Measurements from ENCODE around the gene MTRFR. TPM values are rescaled to one million over a fixed set of nuclear protein-coding genes. Genes with fewer than 3 reads are reported as not detected.

The MTRFR gene
- total RNA-seq, 1 experiment from 2014 or later, result 14.8 TPM

DNA sequence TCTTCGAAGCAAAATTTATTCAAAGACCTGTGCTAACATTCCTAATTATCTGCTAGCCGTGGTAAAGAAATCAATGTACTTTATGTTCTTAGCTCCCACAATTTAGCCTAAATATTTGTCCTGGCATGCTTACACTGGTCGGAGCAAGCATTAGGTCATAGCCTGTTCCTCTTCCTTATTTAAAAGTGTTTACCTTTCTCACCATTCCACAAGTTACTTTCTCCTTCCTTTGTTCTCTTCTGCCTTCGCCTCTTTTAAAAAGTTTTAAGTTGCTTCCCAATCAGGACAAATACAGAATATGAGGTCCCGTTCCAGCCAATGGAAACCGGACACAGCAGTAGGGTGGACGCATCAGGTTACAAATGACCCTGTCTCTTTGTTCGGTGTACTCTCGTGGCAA, 26.8 kb downstream of the MTRFR start:
- TF ChIP-seq, protein P1, sequence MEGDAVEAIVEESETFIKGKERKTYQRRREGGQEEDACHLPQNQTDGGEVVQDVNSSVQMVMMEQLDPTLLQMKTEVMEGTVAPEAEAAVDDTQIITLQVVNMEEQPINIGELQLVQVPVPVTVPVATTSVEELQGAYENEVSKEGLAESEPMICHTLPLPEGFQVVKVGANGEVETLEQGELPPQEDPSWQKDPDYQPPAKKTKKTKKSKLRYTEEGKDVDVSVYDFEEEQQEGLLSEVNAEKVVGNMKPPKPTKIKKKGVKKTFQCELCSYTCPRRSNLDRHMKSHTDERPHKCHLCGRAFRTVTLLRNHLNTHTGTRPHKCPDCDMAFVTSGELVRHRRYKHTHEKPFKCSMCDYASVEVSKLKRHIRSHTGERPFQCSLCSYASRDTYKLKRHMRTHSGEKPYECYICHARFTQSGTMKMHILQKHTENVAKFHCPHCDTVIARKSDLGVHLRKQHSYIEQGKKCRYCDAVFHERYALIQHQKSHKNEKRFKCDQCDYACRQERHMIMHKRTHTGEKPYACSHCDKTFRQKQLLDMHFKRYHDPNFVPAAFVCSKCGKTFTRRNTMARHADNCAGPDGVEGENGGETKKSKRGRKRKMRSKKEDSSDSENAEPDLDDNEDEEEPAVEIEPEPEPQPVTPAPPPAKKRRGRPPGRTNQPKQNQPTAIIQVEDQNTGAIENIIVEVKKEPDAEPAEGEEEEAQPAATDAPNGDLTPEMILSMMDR (conservative IDR thresholded peaks at IDR 0.05), result no peak
- H3K23me2 ChIP-seq (ENCODE audit: insufficient read length, low read depth, low read length, poor library complexity, severe bottlenecking), result no peaks in the 10 kb centered on the region
- H3K9me3 Mint-ChIP-seq, result peaks cover 0 to 9% of the 10 kb centered on the region in 2 experiments; a peak in 1 of 5 replicates
- no peak for DNase-seq
- no peak overlapping the region for H2BK12ac ChIP-seq (ENCODE audit: insufficient read length, low read depth, low read length)
- peak overlapping the region in 2 of 3 experiments; percentile 35 to 94; a peak in 3 of 7 replicates for H3K27ac Mint-ChIP-seq
- no peak overlapping the region for H2BK20ac ChIP-seq (ENCODE audit: low read depth, low read length, poor library complexity, severe bottlenecking)
- H2AK5ac ChIP-seq (ENCODE audit: insufficient read length, low read length), result no peak overlapping the region
- H3K23ac ChIP-seq (ENCODE audit: insufficient read length, low read depth, low read length), result no peak overlapping the region
- peaks cover 45 to 95% (median 92%) of the 10 kb centered on the region in 3 experiments for H3K36me3 Mint-ChIP-seq (ENCODE audit: insufficient read depth in 1 of 3, low read depth in 3 of 3)
- WGBS (ENCODE audit: extremely low coverage, insufficient read length, low lambda C conversion rate), result no CpG with 5 or more reads among the region's 9 CpGs
- H4K8ac ChIP-seq (replicated peaks; ENCODE audit: insufficient read length, low read depth, low read length), result no peak overlapping the region
- H3K27ac ChIP-seq (ENCODE audit: insufficient read length, low read depth, low read length), result no peak overlapping the region
- no peak overlapping the region for H3K56ac ChIP-seq (ENCODE audit: insufficient read length, low read depth, low read length)
- no peak overlapping the region for H3K9ac ChIP-seq (ENCODE audit: extremely low read depth, insufficient read length, low read length)
- H4K20me1 ChIP-seq (ENCODE audit: control insufficient read depth, insufficient read depth, insufficient read length), result no peaks in the 10 kb centered on the region
- no peak overlapping the region for H2BK120ac ChIP-seq (ENCODE audit: low read depth, low read length, poor library complexity, severe bottlenecking)
- H3K9me3 ChIP-seq (ENCODE audit: control insufficient read depth, low read depth, low read length), result no peaks in the 10 kb centered on the region
- H4K5ac ChIP-seq (ENCODE audit: insufficient read length, low read depth, low read length), result no peak overlapping the region
- no peaks in the 10 kb centered on the region for H3K27me3 ChIP-seq (ENCODE audit: insufficient read depth, low read length)
- H3K79me1 ChIP-seq (ENCODE audit: insufficient read depth, low read depth, low read length, poor library complexity, severe bottlenecking), result peaks cover 2% of the 10 kb centered on the region
- H3T11ph ChIP-seq (ENCODE audit: low read length), result no peak overlapping the region
- peaks cover 2% of the 10 kb centered on the region; the same call in 1 of the 2 replicates for H3K4me1 ChIP-seq (ENCODE audit: insufficient read depth, low read length)
- H4K91ac ChIP-seq (ENCODE audit: insufficient read length, low read depth, low read length), result no peak overlapping the region
- H3K14ac ChIP-seq (ENCODE audit: insufficient read depth, low read length), result no peak overlapping the region
- H2AFZ ChIP-seq (ENCODE audit: low read length), result no peak overlapping the region
- no peak overlapping the region for H2BK15ac ChIP-seq (ENCODE audit: low read depth, low read length)
- no peaks in the 10 kb centered on the region for H3K27me3 Mint-ChIP-seq (ENCODE audit: low read depth)
- H3K4ac ChIP-seq (ENCODE audit: low read depth, low read length), result no peak overlapping the region
- no peak overlapping the region for H2BK5ac ChIP-seq (ENCODE audit: insufficient read length, low read length)
- no peak overlapping the region for H3K4me3 Mint-ChIP-seq
- H3K4me2 ChIP-seq (ENCODE audit: insufficient read depth, insufficient read length, low read length), result no peak overlapping the region
- H3K4me1 Mint-ChIP-seq, result peaks cover 43 to 47% of the 10 kb centered on the region in 2 experiments
- H3K18ac ChIP-seq (ENCODE audit: insufficient read length, low read depth, low read length), result no peak overlapping the region
- peaks cover 2% of the 10 kb centered on the region; the same call in 1 of the 2 replicates for H3K79me2 ChIP-seq (ENCODE audit: insufficient read depth, low read length)
